ENCODE results near the gene SPRR4.
A peak's percentile ranks its signal among the peaks of the same experiment; 100 is the strongest.

DNA sequence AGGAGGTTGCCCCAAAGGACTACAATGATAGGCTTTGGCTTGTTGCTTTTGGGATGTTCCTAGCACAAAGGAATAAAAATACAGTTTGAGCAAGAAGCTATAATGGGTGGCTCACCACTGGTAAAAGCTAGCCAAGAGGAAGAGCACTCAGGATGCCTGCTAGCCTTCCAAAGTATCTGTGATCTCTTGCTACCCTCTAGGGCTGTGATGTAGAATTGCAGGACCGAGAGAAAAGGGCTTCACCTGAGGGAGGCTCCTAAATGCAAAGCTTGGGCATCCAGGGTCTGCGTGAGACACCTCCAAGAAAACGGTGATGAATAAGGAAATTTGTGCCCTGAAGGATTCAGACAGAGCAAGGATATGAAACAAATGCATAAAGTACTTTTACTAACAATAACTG, 44.4 kb upstream of the SPRR4 start:
- TF ChIP-seq, protein P1, sequence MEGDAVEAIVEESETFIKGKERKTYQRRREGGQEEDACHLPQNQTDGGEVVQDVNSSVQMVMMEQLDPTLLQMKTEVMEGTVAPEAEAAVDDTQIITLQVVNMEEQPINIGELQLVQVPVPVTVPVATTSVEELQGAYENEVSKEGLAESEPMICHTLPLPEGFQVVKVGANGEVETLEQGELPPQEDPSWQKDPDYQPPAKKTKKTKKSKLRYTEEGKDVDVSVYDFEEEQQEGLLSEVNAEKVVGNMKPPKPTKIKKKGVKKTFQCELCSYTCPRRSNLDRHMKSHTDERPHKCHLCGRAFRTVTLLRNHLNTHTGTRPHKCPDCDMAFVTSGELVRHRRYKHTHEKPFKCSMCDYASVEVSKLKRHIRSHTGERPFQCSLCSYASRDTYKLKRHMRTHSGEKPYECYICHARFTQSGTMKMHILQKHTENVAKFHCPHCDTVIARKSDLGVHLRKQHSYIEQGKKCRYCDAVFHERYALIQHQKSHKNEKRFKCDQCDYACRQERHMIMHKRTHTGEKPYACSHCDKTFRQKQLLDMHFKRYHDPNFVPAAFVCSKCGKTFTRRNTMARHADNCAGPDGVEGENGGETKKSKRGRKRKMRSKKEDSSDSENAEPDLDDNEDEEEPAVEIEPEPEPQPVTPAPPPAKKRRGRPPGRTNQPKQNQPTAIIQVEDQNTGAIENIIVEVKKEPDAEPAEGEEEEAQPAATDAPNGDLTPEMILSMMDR (conservative IDR thresholded peaks at IDR 0.05; ENCODE audit: low read length), result peak; percentile 52
- TF ChIP-seq EZH2phosphoT487 (IDR thresholded peaks at IDR 0.05; ENCODE audit: borderline replicate concordance, low read depth, low read length), result no peak
